ENCODE results near the gene LIMS2. TPM values are rescaled to one million over a fixed set of nuclear protein-coding genes. Genes with fewer than 3 reads are reported as not detected.
A peak's percentile ranks its signal among the peaks of the same experiment; 100 is the strongest.

LIMS2 gene
- total RNA-seq, 1 donor, result 28.9 TPM

DNA sequence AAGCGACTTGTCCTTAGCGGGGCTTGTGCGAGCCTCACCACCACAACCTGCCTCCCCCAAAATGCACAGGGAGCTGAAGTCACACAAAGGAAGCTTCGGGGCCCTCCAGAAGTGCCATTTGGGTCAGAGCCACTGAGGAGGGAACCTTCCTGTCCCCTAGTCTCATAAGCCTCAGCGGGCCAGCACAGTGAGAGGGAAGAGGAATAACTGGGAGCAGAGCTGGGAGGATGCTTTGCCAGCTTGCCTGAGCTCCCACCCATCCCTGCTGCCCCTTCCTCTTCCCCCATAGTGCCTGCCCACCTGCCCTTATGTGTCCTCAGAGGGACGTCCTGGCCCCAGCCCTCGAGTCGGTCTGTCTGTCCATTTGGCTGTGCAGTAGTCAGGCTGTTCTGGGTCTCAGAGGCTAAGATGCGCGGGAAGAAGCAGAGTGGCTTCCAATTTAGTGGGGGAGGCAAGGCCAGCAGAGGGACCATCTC is 81.2 kb downstream of the LIMS2 start:
- DNase-seq (ENCODE audit: low read depth), result no peak
- H3K4me3 ChIP-seq (ENCODE audit: low read depth, low read length), result no peak overlapping the region
- TF ChIP-seq, protein P1, sequence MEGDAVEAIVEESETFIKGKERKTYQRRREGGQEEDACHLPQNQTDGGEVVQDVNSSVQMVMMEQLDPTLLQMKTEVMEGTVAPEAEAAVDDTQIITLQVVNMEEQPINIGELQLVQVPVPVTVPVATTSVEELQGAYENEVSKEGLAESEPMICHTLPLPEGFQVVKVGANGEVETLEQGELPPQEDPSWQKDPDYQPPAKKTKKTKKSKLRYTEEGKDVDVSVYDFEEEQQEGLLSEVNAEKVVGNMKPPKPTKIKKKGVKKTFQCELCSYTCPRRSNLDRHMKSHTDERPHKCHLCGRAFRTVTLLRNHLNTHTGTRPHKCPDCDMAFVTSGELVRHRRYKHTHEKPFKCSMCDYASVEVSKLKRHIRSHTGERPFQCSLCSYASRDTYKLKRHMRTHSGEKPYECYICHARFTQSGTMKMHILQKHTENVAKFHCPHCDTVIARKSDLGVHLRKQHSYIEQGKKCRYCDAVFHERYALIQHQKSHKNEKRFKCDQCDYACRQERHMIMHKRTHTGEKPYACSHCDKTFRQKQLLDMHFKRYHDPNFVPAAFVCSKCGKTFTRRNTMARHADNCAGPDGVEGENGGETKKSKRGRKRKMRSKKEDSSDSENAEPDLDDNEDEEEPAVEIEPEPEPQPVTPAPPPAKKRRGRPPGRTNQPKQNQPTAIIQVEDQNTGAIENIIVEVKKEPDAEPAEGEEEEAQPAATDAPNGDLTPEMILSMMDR (IDR thresholded peaks at IDR 0.05; ENCODE audit: insufficient read depth, low read depth, low read length), result no peak

- no peak overlapping the region for H3K4me3 ChIP-seq (ENCODE audit: low read depth, low read length)
- TF ChIP-seq, protein P1 (IDR thresholded peaks at IDR 0.05; ENCODE audit: insufficient read depth, low read depth, low read length), result no peak
- DNase-seq (ENCODE audit: low read depth), result no peak
Observed at GRCh38 chr2:127593228-127594115, 81.9 kb downstream of the LIMS2 start.

- no peak overlapping the region for H3K4me3 ChIP-seq (ENCODE audit: low read depth, low read length)
- TF ChIP-seq, protein P1 (IDR thresholded peaks at IDR 0.05; ENCODE audit: insufficient read depth, low read depth, low read length), result no peak
- no peak for DNase-seq (ENCODE audit: low read depth)
Observed at GRCh38 chr2:127592761-127593227, 82.5 kb downstream of the LIMS2 start.

GRCh38 chr2:127591221-127591923 is 84.0 kb downstream of the LIMS2 start:
- H3K4me3 ChIP-seq (ENCODE audit: low read depth, low read length), result no peak overlapping the region
- DNase-seq (ENCODE audit: low read depth), result peak; percentile 68
- TF ChIP-seq, protein P1 (IDR thresholded peaks at IDR 0.05; ENCODE audit: insufficient read depth, low read depth, low read length), result peak; percentile 100

DNA sequence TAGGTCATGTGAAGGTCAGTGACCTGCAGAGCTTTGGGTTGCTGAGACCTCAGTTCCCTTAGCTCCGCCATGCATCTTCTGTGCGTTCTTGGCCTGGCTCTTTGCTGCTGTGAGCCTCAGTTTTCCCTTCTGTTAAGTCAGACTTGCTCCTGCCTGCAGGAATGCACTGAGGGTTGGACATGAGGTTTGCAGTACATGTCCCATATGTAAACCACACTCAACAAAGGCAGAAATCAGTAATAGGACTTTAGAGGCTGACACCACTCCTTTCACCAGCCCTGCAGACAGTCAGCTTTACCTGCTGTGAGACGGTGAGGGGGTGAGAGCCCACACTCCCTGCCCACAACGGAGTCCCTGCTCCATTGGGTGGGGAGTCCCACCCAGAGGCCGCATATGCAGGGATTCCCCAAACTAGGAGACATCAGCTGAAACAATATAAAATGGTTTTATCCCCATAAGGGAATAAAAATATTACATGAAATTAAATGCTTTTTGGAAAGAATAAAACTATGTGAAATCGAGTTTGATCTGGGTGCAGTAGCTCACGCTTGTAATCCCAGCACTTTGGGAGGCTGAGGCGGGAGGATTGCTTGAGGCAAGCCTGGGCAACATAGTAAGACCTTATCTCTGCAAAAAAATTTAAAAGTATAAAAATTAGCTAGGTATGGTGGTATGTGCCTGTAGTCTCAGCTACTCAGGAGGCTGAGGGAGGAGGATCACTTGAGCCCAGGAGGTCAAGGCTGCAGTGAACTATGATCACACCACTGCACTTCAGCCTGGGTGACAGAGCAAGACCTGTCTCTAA is 84.7 kb downstream of the LIMS2 start:
- no peak for DNase-seq (ENCODE audit: low read depth)
- TF ChIP-seq, protein P1 (IDR thresholded peaks at IDR 0.05; ENCODE audit: insufficient read depth, low read depth, low read length), result no peak
- no peak overlapping the region for H3K4me3 ChIP-seq (ENCODE audit: low read depth, low read length)

GRCh38 chr2:127589841-127590240 is 85.5 kb downstream of the LIMS2 start:
- no peak overlapping the region for H3K4me3 ChIP-seq (ENCODE audit: low read depth, low read length)
- TF ChIP-seq, protein P1 (IDR thresholded peaks at IDR 0.05; ENCODE audit: insufficient read depth, low read depth, low read length), result no peak
- DNase-seq (ENCODE audit: low read depth), result no peak

Data from fibroblast of villous mesenchyme (primary cell).